Suprapubic skin (tissue), 4 donors: ENCODE results near the gene CLIP2. TPM values are rescaled to one million over a fixed set of nuclear protein-coding genes. Genes with fewer than 3 reads are reported as not detected.

Experiments used
- DNase-seq, 2 donors: peaks; one replicate each; pipeline ENCODE4 v3.0.0-alpha.2; 2019; ENCODE audit warnings: low spot score in 2 of 2
- H3K27ac ChIP-seq: fragments of 200-600 bp; sonication (generic); one replicate; pipeline ENCODE4 v1.5.1; 2019
- H3K27me3 ChIP-seq: fragments of 200-600 bp; sonication (generic); one replicate; pipeline ENCODE4 v1.5.1; 2019
- H3K36me3 ChIP-seq: fragments of 200-600 bp; sonication (generic); one replicate; pipeline ENCODE4 v1.5.1; 2019
- H3K4me1 ChIP-seq: fragments of 200-600 bp; sonication (generic); one replicate; pipeline ENCODE4 v1.5.1; 2019
- H3K4me3 ChIP-seq: fragments of 200-600 bp; sonication (generic); one replicate; pipeline ENCODE4 v1.5.1; 2019; ENCODE audit warnings: mild to moderate bottlenecking
- H3K9me3 ChIP-seq: fragments of 200-600 bp; sonication (generic); one replicate; pipeline ENCODE4 v1.5.1; 2019
- EP300 ChIP-seq: sonication (generic); formaldehyde crosslinking; IDR thresholded peaks from one replicate; pipeline ENCODE4 v1.6.1; 2017; ENCODE audit warnings: antibody characterized with exemption
- POLR2A ChIP-seq, 2 donors: fragments of 450-650 bp; IDR thresholded peaks; one replicate each; pipeline ENCODE4 v1.6.1; 2017; ENCODE audit warnings: antibody characterized with exemption in 2 of 2, mild to moderate bottlenecking in 2 of 2, moderate library complexity in 2 of 2
- POLR2AphosphoS5 ChIP-seq, 3 donors: sonication (generic); formaldehyde crosslinking; IDR thresholded peaks; one replicate each; pipeline ENCODE4 v1.6.1; 2017; ENCODE audit warnings: antibody characterized with exemption in 3 of 3
- WGBS: methylation state at CpG from one replicate; pipeline ENCODE4 v1.1.5; 2018; 5-methylcytosine and 5-hydroxymethylcytosine counted together
- total RNA-seq, 4 donors: library from RNA; depleted of rRNA; stranded (reverse); fragments of >200 nt; gene quantifications; one replicate each; pipeline ENCODE4 v1.1.0, GENCODE V29; 2016
- TF ChIP-seq, protein P1 (sequence below), 2 donors: fragments of 200-600 bp in 1 of 2; fragments of 450-650 bp in 1 of 2; sonication (generic) in 1 of 2; IDR thresholded peaks; one replicate each; pipeline ENCODE4 v1.5.1; 2016 to 2019; ENCODE audit warnings: antibody characterized with exemption in 2 of 2, mild to moderate bottlenecking in 1 of 2, moderate library complexity in 1 of 2

The CLIP2 gene
- total RNA-seq, 4 donors from 2014 or later = 26.9 to 73.6 (median 32.5) TPM

DNA sequence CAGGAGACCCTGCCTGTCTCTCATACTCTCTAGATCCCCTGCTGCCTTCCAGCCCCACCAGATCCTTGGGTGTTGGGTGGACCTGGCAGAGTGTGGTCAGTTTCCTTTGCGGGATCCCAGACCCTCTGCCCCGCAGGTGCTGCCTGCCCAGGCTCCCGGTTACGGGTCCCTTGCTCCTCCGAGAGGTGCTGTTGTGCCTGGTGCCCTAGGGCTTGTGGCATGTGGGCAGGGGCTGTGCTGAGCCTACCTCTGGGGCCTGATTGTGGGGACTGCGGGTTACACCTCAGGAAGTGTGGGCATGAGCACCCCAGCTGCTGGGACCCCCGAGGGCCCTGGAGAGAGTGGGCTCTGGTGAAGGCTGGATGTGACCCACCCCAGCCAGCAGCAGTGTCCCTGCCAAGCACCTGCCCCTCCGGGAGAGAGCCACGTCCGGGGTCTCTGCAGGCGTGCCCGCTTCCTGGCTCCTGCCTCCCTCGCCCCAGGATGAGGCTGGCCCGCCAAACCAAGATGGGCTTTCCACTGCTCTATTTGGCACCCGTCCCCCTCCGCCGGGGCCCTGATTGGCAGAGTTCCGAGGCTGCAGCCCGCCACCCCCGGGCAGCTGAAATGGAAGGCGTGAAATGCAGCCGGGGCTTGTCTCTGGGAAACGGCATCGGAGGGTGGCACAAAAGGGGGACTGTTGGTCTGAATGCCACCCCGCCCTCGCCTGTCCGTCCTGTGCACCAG, 17.0 kb downstream of the CLIP2 start:
- no peak for TF ChIP-seq EP300
- TF ChIP-seq, protein P1, sequence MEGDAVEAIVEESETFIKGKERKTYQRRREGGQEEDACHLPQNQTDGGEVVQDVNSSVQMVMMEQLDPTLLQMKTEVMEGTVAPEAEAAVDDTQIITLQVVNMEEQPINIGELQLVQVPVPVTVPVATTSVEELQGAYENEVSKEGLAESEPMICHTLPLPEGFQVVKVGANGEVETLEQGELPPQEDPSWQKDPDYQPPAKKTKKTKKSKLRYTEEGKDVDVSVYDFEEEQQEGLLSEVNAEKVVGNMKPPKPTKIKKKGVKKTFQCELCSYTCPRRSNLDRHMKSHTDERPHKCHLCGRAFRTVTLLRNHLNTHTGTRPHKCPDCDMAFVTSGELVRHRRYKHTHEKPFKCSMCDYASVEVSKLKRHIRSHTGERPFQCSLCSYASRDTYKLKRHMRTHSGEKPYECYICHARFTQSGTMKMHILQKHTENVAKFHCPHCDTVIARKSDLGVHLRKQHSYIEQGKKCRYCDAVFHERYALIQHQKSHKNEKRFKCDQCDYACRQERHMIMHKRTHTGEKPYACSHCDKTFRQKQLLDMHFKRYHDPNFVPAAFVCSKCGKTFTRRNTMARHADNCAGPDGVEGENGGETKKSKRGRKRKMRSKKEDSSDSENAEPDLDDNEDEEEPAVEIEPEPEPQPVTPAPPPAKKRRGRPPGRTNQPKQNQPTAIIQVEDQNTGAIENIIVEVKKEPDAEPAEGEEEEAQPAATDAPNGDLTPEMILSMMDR (IDR thresholded peaks at IDR 0.05) = no peak
- TF ChIP-seq POLR2A (IDR thresholded peaks at IDR 0.05) = no peak
- TF ChIP-seq POLR2AphosphoS5 (IDR thresholded peaks at IDR 0.05) = no peak
- DNase-seq = no peak
- H3K9me3 ChIP-seq = no peaks in the 10 kb centered on the region
- WGBS = 30% methylated on average over 17 of the region's 27 CpGs
- peaks cover 22% of the 10 kb centered on the region for H3K4me1 ChIP-seq
- H3K27me3 ChIP-seq = no peaks in the 10 kb centered on the region
- no peaks in the 10 kb centered on the region for H3K36me3 ChIP-seq
- H3K4me3 ChIP-seq = peak overlapping the region; percentile 17
- H3K27ac ChIP-seq = no peak overlapping the region

DNA sequence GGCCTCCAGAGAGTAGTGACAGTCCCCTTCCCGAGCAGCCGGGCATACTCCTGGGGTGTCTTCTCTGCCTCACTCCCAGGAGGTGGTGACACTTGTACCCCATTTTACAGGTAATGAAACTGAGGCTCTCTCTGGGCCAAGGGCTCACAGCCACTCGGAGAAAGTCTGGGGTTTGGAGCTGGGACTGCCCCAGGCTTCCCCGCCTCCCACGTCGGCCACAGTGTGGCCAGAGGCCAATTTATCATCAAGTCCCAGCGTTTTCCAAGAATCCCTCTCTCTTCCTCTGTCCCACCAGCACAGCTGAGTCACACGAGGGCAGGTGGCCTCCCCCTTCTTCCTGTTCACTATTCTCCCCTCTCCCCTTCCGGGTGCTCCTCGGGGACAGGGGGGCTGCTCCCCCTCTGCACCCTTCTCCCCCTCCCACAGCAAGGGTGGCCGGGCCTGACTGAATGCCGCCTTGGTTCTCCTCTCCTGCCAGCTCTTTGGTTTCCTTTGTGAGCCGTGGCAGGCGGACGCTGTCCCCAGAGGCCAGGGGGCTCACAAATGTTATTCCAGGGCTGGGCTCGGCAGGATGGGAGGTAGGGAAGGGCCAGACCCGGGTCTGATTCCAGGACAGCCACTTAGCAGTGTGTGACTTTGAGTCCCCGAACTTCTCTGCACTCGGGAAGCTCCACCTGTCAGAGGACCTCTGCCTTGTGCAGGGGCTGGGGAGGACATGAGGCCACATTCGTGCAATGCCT, 17.7 kb downstream of the CLIP2 start:
- 14% methylated on average over 19 of the region's 20 CpGs for WGBS
- Histone ChIP-seq H3K4me3 (peak overlapping the region; percentile 17), H3K4me1 (peaks cover 22% of the 10 kb centered on the region), H3K36me3 (no peaks in the 10 kb centered on the region), H3K27me3 (no peaks in the 10 kb centered on the region), H3K27ac (no peak overlapping the region), H3K9me3 (no peaks in the 10 kb centered on the region)
- no peak for DNase-seq
- TF ChIP-seq, protein P1 (IDR thresholded peaks at IDR 0.05) = no peak

- Histone ChIP-seq H3K36me3 (no peaks in the 10 kb centered on the region), H3K4me3 (no peak overlapping the region), H3K4me1 (peaks cover 26% of the 10 kb centered on the region), H3K9me3 (no peaks in the 10 kb centered on the region), H3K27ac (no peak overlapping the region), H3K27me3 (no peaks in the 10 kb centered on the region)
- no peak for DNase-seq
- TF ChIP-seq POLR2AphosphoS5 (IDR thresholded peaks at IDR 0.05) (no peak), POLR2A (IDR thresholded peaks at IDR 0.05) (no peak), EP300 (no peak)
- TF ChIP-seq, protein P1 (IDR thresholded peaks at IDR 0.05) = no peak
- 83% methylated on average over 7 of the region's 10 CpGs for WGBS
Measured at GRCh38 chr7:74307738-74308505, 18.7 kb downstream of the CLIP2 start.

- Histone ChIP-seq H3K27me3 (no peaks in the 10 kb centered on the region), H3K4me1 (peaks cover 23% of the 10 kb centered on the region), H3K36me3 (no peaks in the 10 kb centered on the region), H3K27ac (no peak overlapping the region), H3K4me3 (no peak overlapping the region), H3K9me3 (no peaks in the 10 kb centered on the region)
- TF ChIP-seq, protein P1 (IDR thresholded peaks at IDR 0.05) = no peak
- no peak for TF ChIP-seq POLR2A (IDR thresholded peaks at IDR 0.05)
- TF ChIP-seq POLR2AphosphoS5 (IDR thresholded peaks at IDR 0.05) = no peak
- no peak for TF ChIP-seq EP300
- WGBS = 75% methylated on average over 6 of the region's 6 CpGs
- no peak for DNase-seq
Measured at GRCh38 chr7:74309181-74309580, 20.0 kb downstream of the CLIP2 start.

DNA sequence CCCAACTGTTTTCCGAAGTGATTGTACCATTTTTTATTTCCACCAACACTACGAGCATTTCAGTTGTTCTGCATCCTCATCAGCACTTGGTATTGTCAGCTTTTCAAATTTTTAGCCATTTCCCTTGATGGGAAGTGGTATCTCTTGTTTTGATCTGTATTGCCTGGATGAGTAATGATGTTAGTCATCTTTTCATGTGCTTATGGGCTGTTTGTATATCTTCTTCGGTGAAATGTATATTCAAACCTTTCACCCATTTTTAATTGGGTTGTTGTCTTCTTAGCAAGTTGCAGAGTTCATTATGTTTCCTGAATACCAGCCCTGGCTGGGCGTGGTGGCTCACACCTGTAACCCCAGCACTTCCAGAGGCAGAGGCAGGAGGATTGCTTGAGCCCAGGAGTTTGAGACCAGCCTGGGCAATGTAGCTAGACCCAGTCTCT, 22.1 kb downstream of the CLIP2 start:
- DNase-seq = no peak
- Histone ChIP-seq H3K27me3 (no peaks in the 10 kb centered on the region), H3K36me3 (no peaks in the 10 kb centered on the region), H3K4me1 (peaks cover 19% of the 10 kb centered on the region), H3K9me3 (no peaks in the 10 kb centered on the region), H3K4me3 (no peak overlapping the region), H3K27ac (no peak overlapping the region)
- 72% methylated on average over 4 of the region's 4 CpGs for WGBS
- no peak for TF ChIP-seq EP300
- TF ChIP-seq POLR2AphosphoS5 (IDR thresholded peaks at IDR 0.05) = no peak
- no peak for TF ChIP-seq POLR2A (IDR thresholded peaks at IDR 0.05)
- TF ChIP-seq, protein P1 (IDR thresholded peaks at IDR 0.05) = no peak
